ENCODE results near the gene BHLHE23.

GRCh38 chr20:63054681-63055240 lies 48.0 kb upstream of the BHLHE23 start:
- no peak for TF ChIP-seq POLR2A (IDR thresholded peaks at IDR 0.05; ENCODE audit: low read depth)
- TF ChIP-seq, protein P1, sequence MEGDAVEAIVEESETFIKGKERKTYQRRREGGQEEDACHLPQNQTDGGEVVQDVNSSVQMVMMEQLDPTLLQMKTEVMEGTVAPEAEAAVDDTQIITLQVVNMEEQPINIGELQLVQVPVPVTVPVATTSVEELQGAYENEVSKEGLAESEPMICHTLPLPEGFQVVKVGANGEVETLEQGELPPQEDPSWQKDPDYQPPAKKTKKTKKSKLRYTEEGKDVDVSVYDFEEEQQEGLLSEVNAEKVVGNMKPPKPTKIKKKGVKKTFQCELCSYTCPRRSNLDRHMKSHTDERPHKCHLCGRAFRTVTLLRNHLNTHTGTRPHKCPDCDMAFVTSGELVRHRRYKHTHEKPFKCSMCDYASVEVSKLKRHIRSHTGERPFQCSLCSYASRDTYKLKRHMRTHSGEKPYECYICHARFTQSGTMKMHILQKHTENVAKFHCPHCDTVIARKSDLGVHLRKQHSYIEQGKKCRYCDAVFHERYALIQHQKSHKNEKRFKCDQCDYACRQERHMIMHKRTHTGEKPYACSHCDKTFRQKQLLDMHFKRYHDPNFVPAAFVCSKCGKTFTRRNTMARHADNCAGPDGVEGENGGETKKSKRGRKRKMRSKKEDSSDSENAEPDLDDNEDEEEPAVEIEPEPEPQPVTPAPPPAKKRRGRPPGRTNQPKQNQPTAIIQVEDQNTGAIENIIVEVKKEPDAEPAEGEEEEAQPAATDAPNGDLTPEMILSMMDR (IDR thresholded peaks at IDR 0.05), result no peak
